Skeletal muscle satellite cell (primary cell): ENCODE data around the gene HLCS.
"Not testable (repeated sequence)": the region's sequence is repeated elsewhere in the genome, so short reads cannot be mapped to it uniquely, and the experiment has no call there.

ENCODE experiments used
- H3K27me3 ChIP-seq: 2 replicates; pipeline ENCODE4 v1.7.0; 2013; ENCODE audit warnings: low read length; ENCODE audit not compliant: control insufficient read depth, insufficient read depth
- H3K36me3 ChIP-seq: 2 replicates; pipeline ENCODE4 v1.7.0; 2013; ENCODE audit warnings: mild to moderate bottlenecking, control low read depth, low read length; ENCODE audit not compliant: insufficient read depth
- H3K4me1 ChIP-seq: 2 replicates; pipeline ENCODE4 v1.7.0; 2013; ENCODE audit warnings: low read length; ENCODE audit not compliant: control insufficient read depth, insufficient read depth
- H3K4me2 ChIP-seq: 2 replicates; pipeline ENCODE4 v1.7.0; 2013; ENCODE audit warnings: mild to moderate bottlenecking, low read length
- H3K4me3 ChIP-seq: 2 replicates; pipeline ENCODE4 v1.7.0; 2013; ENCODE audit warnings: low read length
- H3K9ac ChIP-seq: 2 replicates; pipeline ENCODE4 v1.7.0; 2013; ENCODE audit warnings: mild to moderate bottlenecking, low read depth, low read length, moderate library complexity
- H3K9me3 ChIP-seq: replicated peaks from 2 replicates; pipeline ENCODE4 v1.7.0; 2013; ENCODE audit warnings: mild to moderate bottlenecking, control low read depth, low read length

HLCS gene

DNA sequence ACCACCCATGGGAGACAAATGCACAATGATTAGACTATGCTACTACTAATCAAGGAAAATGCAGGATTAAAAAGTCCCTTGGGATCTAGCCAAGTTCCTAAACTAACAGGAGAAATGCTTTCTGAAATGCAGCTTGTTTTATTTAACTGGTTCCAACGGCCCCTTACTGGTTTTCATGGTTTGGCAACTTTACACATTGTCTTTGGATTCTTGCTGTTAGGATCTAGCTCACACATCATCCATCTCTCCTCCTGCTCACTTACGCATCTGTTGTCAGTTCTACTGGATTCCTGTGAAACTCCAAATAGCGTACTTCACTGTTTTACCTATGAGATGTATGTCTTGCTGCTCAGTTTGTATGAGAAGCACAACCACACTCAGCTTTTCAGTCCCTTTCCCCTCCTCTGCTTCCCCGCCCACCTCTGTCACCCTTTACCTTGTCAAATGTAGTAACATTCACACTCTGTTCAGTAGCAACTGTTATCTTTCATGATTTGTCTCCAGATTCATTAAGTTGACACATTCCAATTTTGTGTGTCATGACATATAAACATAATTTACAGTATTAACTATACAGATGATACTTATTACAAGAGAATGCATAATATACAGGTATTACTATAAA is 137.5 kb downstream of the HLCS start:
- no peaks in the 10 kb centered on the region for H3K9me3 ChIP-seq
- H3K27me3 ChIP-seq, result no peaks in the 10 kb centered on the region
- no peak overlapping the region for H3K9ac ChIP-seq
- H3K4me3 ChIP-seq, result no peak overlapping the region
- H3K4me2 ChIP-seq, result no peak overlapping the region
- no peaks in the 10 kb centered on the region for H3K4me1 ChIP-seq
- no peaks in the 10 kb centered on the region for H3K36me3 ChIP-seq

- Histone ChIP-seq H3K9me3 (no peaks in the 10 kb centered on the region), H3K36me3 (no peaks in the 10 kb centered on the region), H3K4me3 (no peak overlapping the region), H3K9ac (no peak overlapping the region), H3K4me1 (no peaks in the 10 kb centered on the region), H3K27me3 (no peaks in the 10 kb centered on the region), H3K4me2 (no peak overlapping the region)
These were observed 138.3 kb downstream of the HLCS start for GRCh38 chr21:36828208-36828607.

DNA sequence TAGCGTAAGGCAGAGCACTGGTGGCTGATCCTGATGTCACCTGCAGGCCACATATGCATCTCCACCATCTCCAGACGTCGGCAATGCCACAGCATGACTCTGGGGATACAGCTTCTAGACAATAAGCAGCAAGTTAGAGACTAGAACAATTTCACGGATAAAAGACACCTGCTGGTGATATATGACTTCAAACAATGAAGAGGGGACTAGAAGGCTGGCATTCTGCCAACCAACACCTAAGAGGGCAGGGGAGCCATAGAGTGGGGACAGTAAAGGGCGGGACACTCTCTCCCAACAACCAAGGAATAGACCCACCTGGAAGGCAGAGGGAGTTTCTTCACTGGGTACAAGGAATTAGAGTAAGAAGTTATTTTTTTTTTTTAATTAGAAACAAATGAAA is 140.8 kb downstream of the HLCS start:
- no peaks in the 10 kb centered on the region for H3K36me3 ChIP-seq
- no peaks in the 10 kb centered on the region for H3K9me3 ChIP-seq
- H3K4me1 ChIP-seq, result no peaks in the 10 kb centered on the region
- H3K4me2 ChIP-seq, result no peak overlapping the region
- H3K27me3 ChIP-seq, result no peaks in the 10 kb centered on the region
- no peak overlapping the region for H3K4me3 ChIP-seq
- no peak overlapping the region for H3K9ac ChIP-seq

- Histone ChIP-seq H3K4me1 (no peaks in the 10 kb centered on the region), H3K36me3 (no peaks in the 10 kb centered on the region), H3K9me3 (no peaks in the 10 kb centered on the region), H3K4me2 (no peak overlapping the region), H3K27me3 (no peaks in the 10 kb centered on the region), H3K4me3 (no peak overlapping the region), H3K9ac (no peak overlapping the region)
These were observed 145.5 kb downstream of the HLCS start for GRCh38 chr21:36821032-36821299.

DNA sequence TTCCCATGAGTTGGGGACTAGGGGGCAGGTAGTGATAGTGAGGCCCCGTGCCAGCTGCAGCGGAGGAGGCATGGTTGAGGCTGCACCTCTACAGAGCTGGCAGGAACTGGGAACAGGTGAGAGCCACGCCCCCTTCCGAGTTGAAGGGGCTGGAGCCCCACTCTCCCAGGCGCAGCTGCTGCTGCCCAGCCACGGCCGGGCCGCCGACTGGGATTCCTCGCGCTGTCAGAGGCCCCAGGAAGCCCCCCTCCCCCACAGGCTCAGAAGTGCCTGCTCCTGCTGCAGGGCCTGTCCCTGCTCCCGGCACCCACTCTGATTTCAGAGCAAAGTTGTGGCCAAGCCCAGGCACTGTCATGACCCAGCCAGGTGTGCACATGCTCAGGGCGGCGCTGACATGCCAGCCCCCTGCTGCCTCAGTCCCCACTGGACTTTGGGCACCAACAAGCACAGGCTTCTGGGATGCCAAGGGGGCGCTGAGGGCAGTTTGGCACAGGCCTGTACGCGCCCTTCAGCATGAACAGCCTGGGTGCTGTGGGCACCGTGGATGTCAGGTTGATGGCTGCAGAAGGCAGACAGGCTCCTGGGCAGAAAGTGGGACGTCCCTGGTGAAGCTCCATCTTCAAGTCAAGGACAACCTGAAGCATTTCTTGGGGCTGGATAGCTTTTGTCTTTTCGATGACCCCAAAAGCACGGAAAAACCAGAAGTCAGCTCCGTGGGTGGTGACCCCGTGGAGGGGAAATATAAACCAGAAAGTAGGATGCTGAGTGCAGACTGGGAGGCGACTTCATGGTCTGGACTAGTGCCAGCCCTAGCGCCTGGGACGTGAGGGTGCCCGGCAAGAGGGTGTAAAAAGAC is 146.1 kb downstream of the HLCS start:
- Histone ChIP-seq H3K4me2 (no peak overlapping the region), H3K9me3 (no peaks in the 10 kb centered on the region), H3K4me3 (no peak overlapping the region), H3K36me3 (no peaks in the 10 kb centered on the region), H3K4me1 (no peaks in the 10 kb centered on the region), H3K9ac (no peak overlapping the region), H3K27me3 (no peaks in the 10 kb centered on the region)

- H3K4me2 ChIP-seq, result no peak overlapping the region
- no peaks in the 10 kb centered on the region for H3K36me3 ChIP-seq
- H3K4me3 ChIP-seq, result no peak overlapping the region
- no peaks in the 10 kb centered on the region for H3K27me3 ChIP-seq
- no peaks in the 10 kb centered on the region for H3K4me1 ChIP-seq
- no peaks in the 10 kb centered on the region for H3K9me3 ChIP-seq
- no peak overlapping the region for H3K9ac ChIP-seq
These were observed 148.6 kb downstream of the HLCS start for GRCh38 chr21:36817732-36818450.

GRCh38 chr21:36816561-36817130 is 149.8 kb downstream of the HLCS start:
- H3K9ac ChIP-seq, result no peak overlapping the region
- no peaks in the 10 kb centered on the region for H3K9me3 ChIP-seq
- no peaks in the 10 kb centered on the region for H3K27me3 ChIP-seq
- H3K4me1 ChIP-seq, result no peaks in the 10 kb centered on the region
- no peak overlapping the region for H3K4me2 ChIP-seq
- H3K4me3 ChIP-seq, result no peak overlapping the region
- H3K36me3 ChIP-seq, result no peaks in the 10 kb centered on the region

GRCh38 chr21:36816026-36816425 is 150.4 kb downstream of the HLCS start:
- H3K4me3 ChIP-seq, H3K4me1 ChIP-seq, H3K36me3 ChIP-seq, H3K27me3 ChIP-seq, H3K9ac ChIP-seq, H3K9me3 ChIP-seq, H3K4me2 ChIP-seq: not testable (repeated sequence)

DNA sequence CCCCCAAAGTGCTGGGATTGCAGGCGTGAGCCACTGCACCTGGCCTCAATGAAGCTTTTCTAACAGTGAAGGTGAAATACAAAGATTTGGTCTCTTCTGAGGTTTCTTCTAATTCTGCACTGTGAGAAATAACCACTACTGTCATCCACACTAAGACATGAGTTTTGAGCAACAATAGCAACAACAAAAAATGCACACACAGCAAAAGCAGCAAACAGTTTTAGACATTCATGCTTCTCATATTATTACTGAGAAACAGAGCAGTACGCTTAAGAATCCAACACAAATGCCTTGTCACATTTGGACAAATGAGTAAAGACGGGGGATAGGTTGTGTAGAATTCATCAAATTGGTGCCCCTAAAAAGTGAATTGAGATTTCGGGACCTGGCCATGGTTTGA is 151.2 kb downstream of the HLCS start:
- H3K9me3 ChIP-seq, result no peaks in the 10 kb centered on the region
- H3K4me1 ChIP-seq, result no peaks in the 10 kb centered on the region
- no peaks in the 10 kb centered on the region for H3K36me3 ChIP-seq
- H3K4me3 ChIP-seq, result no peak overlapping the region
- H3K27me3 ChIP-seq, result no peaks in the 10 kb centered on the region
- no peak overlapping the region for H3K9ac ChIP-seq
- no peak overlapping the region for H3K4me2 ChIP-seq

DNA sequence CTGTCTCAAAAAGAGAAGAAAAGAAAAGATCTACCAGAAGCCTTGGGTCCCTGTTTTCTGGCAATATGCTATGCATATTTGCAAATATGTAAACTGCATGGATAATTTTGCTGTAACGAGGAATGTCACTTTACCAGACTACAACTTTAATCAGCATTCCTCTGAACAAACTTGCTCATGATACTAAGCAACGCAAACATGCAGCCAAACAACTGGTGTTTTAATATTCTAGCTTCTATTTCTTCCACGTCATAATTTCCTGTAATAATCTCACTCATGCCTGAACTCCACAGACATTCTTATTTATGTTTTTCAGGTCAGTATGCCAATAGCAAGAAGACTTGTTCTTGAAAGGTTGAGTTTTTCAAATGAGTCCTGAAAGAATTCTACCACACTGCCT is 153.4 kb downstream of the HLCS start:
- H3K4me1 ChIP-seq, result peaks cover 2% of the 10 kb centered on the region
- no peak overlapping the region for H3K4me2 ChIP-seq
- no peak overlapping the region for H3K4me3 ChIP-seq
- no peaks in the 10 kb centered on the region for H3K27me3 ChIP-seq
- H3K36me3 ChIP-seq, result no peaks in the 10 kb centered on the region
- H3K9me3 ChIP-seq, result no peaks in the 10 kb centered on the region
- H3K9ac ChIP-seq, result no peak overlapping the region

DNA sequence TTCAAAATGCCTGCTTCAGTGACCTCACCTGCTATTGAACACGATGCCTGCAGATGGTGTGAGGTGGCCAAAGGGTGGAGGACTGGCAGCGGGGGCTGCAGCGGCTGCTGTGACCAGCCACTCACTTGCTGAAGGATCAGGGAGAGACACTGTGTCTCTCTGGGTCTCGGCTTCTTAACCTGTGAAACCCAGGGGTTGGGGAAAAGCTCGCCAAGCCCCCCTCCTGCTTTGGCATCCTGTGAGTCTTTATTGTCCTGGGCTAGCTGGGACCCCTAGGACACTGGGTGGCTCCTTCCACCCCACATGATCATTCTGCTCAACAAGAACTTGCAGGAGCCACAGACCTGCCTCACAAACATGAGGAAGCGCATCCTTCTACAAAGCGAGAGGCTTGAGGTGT is 154.7 kb downstream of the HLCS start:
- Histone ChIP-seq H3K36me3 (no peaks in the 10 kb centered on the region), H3K4me2 (no peak overlapping the region), H3K27me3 (no peaks in the 10 kb centered on the region), H3K9ac (no peak overlapping the region), H3K4me1 (peaks cover 9% of the 10 kb centered on the region), H3K4me3 (no peak overlapping the region), H3K9me3 (no peaks in the 10 kb centered on the region)
